Measurements from ENCODE around the gene ABHD2.

DNA sequence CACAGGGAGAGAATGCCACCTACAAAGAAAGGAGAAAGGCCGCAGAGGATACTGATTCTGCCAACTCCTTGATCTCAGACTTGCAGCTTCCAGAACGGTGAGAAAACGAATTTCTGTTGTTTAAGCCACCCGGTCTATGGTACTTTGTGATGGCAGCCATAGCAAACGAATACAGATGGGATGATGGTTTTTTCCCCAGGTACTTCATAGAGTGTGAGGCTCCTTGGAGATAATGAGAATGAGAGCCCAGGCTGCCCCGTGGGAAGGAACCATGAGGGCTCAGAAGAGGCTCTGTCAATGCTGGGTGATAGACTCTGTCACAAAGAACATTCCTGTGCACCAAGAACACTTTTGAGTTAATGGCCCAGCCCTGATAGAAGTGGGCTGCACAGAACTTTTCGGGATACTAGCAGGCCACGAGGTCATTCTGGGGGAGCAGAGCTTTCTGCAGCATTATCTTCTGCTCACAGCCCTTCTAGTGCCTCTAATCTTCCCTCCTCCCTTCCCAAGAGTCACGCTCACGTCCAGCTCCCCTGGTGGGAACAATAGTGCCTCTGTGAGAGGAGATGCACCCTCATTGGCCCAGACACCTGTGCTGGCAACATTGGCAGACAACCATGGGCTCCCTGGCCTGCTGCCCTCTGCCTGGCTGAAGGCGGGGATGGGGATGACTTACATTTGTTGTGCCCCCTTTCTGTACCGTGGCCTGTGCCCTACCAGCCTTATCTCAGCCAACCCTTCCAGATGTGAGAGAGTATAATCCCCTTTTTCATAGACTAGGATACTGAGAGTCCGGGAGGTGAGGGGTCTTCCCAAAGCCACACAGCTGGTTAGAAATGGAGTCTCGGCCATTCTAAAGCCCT lies 138.3 kb downstream of the ABHD2 start:
- TF ChIP-seq, protein P1, sequence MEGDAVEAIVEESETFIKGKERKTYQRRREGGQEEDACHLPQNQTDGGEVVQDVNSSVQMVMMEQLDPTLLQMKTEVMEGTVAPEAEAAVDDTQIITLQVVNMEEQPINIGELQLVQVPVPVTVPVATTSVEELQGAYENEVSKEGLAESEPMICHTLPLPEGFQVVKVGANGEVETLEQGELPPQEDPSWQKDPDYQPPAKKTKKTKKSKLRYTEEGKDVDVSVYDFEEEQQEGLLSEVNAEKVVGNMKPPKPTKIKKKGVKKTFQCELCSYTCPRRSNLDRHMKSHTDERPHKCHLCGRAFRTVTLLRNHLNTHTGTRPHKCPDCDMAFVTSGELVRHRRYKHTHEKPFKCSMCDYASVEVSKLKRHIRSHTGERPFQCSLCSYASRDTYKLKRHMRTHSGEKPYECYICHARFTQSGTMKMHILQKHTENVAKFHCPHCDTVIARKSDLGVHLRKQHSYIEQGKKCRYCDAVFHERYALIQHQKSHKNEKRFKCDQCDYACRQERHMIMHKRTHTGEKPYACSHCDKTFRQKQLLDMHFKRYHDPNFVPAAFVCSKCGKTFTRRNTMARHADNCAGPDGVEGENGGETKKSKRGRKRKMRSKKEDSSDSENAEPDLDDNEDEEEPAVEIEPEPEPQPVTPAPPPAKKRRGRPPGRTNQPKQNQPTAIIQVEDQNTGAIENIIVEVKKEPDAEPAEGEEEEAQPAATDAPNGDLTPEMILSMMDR (IDR thresholded peaks at IDR 0.05; ENCODE audit: low read depth, low read length, poor library complexity, severe bottlenecking) = no peak
- no peak for TF ChIP-seq EZH2phosphoT487 (IDR thresholded peaks at IDR 0.05; ENCODE audit: borderline replicate concordance, low read length)

All from DOHH2 (cell line).